Measurements from ENCODE around the gene CUEDC1.

DNA sequence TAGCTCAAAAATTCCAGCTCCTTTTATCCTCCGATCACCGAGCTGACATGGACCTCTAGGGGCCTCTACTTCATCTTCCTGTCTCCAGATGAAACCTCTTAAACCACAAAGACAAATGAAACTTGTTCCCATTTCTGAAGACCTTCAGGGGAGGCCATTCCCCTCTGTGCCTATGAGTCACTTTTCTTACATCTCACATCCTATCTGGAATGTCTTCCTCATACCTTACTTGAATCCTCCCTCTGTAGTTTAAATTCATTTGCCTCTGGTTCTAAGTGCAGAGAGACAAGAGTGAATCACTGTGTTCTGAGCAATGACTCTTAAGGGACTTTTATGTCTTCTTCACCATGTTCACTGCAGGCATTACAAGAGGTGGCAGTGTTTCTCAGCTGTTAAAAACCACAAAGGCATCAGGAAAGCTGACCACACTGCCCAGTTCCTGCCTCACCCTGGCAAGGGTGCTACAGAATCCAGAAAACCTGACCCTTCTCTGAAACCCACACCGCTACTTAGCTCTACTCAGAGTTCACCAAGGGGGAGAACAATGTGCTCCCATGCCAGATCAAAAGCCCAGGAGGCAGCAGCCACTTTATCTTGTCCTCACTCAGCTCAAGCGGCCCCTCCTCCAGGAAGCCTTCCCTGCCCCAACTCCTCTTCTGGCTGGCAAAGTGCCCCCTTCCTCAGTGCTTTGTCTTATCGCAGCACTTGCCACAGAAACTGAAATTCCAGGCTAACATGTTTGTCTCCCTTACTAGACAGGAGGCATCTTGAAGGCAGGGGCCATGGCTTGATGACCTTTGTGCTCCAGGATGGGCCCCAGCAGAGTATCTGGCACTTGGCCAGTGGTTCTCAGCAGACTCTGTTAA is 6.4 kb downstream of the CUEDC1 start:
- TF ChIP-seq, protein P1, sequence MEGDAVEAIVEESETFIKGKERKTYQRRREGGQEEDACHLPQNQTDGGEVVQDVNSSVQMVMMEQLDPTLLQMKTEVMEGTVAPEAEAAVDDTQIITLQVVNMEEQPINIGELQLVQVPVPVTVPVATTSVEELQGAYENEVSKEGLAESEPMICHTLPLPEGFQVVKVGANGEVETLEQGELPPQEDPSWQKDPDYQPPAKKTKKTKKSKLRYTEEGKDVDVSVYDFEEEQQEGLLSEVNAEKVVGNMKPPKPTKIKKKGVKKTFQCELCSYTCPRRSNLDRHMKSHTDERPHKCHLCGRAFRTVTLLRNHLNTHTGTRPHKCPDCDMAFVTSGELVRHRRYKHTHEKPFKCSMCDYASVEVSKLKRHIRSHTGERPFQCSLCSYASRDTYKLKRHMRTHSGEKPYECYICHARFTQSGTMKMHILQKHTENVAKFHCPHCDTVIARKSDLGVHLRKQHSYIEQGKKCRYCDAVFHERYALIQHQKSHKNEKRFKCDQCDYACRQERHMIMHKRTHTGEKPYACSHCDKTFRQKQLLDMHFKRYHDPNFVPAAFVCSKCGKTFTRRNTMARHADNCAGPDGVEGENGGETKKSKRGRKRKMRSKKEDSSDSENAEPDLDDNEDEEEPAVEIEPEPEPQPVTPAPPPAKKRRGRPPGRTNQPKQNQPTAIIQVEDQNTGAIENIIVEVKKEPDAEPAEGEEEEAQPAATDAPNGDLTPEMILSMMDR (conservative IDR thresholded peaks at IDR 0.05 in 1 of 2, IDR thresholded peaks at IDR 0.05 in 1 of 2; ENCODE audit: extremely low read depth in 1 of 2, insufficient read depth in 1 of 2, low read depth in 1 of 2, low read length in 2 of 2), result peak in 1 of 2 donors; percentile 37
- no peak for TF ChIP-seq EZH2 (IDR thresholded peaks at IDR 0.05; ENCODE audit: borderline replicate concordance, low read length)
